OCI-LY1 (cell line): ENCODE data around the gene PROB1.

ENCODE experiments used
- CTCF ChIP-seq: fragments of 200-600 bp; sonication (generic), shearing (Covaris generic); IDR thresholded peaks from 2 replicates; pipeline ENCODE4 v1.5.1; 2017; ENCODE audit warnings: mild to moderate bottlenecking, antibody characterized with exemption, low read length, moderate library complexity, mixed read lengths
- EZH2 ChIP-seq: fragments of 200-600 bp; sonication (generic), shearing (Covaris generic); IDR thresholded peaks from 2 replicates; pipeline ENCODE4 v1.8.0; 2017; ENCODE audit warnings: borderline replicate concordance, mixed run types, mild to moderate bottlenecking, antibody characterized with exemption, low read length, moderate library complexity, mixed read lengths

- TF ChIP-seq CTCF (no peak), EZH2 (no peak)
Observed at GRCh38 chr5:139439013-139439903, 44.4 kb upstream of the PROB1 start, which contains the start of gene DNAJC18.
